IPS DF 6.9 (cell line): ENCODE measurements around the gene ASCL5.

ENCODE experiments used
- DNase-seq: peaks from one replicate; pipeline ENCODE4 v3.0.0-alpha.2; 2013; ENCODE audit warnings: low read depth, low spot score
- H3K27ac ChIP-seq: one replicate; pipeline ENCODE4 v1.5.1; 2013; ENCODE audit warnings: low read length, control low read depth
- H3K27me3 ChIP-seq: 2 replicates; pipeline ENCODE4 v1.6.1; 2013; ENCODE audit warnings: mild to moderate bottlenecking, low read length; ENCODE audit not compliant: control insufficient read depth, insufficient read depth
- H3K36me3 ChIP-seq: 2 replicates; pipeline ENCODE4 v1.6.1; 2013; ENCODE audit warnings: low read length; ENCODE audit not compliant: control insufficient read depth, insufficient read depth
- H3K4me1 ChIP-seq: 2 replicates; pipeline ENCODE4 v1.6.1; 2013; ENCODE audit warnings: low read length; ENCODE audit not compliant: control insufficient read depth, insufficient read depth
- H3K4me3 ChIP-seq: 2 replicates; pipeline ENCODE4 v1.5.1; 2013; ENCODE audit warnings: mild to moderate bottlenecking, low read length
- H3K9me3 ChIP-seq: 2 replicates; pipeline ENCODE4 v1.6.1; 2013; ENCODE audit warnings: low read length, inconsistent platforms; ENCODE audit not compliant: control insufficient read depth, insufficient read depth
- WGBS: extraction: QIAGEN DNeasy Blood & Tissue Kit; methylation state at CpG from one replicate; pipeline ENCODE4 v1.1.7; 2013; ENCODE audit warnings: mixed read lengths, missing lambda C conversion rate; ENCODE audit not compliant: insufficient read length, insufficient coverage; 5-methylcytosine and 5-hydroxymethylcytosine counted together

The ASCL5 gene

GRCh38 chr1:201110138-201110537 is 16.8 kb downstream of the ASCL5 start:
- H3K36me3 ChIP-seq: no peaks in the 10 kb centered on the region
- no peaks in the 10 kb centered on the region for H3K9me3 ChIP-seq
- no peak overlapping the region for H3K27ac ChIP-seq
- no peak overlapping the region for H3K4me3 ChIP-seq
- no peak for DNase-seq
- WGBS: no CpG with 5 or more reads among the region's 10 CpGs
- peaks cover 2% of the 10 kb centered on the region; the same call in 1 of the 2 replicates for H3K27me3 ChIP-seq
- peaks cover 2% of the 10 kb centered on the region; the same call in 1 of the 2 replicates for H3K4me1 ChIP-seq

- H3K9me3 ChIP-seq: no peaks in the 10 kb centered on the region
- H3K4me3 ChIP-seq: no peak overlapping the region
- H3K36me3 ChIP-seq: no peaks in the 10 kb centered on the region
- H3K4me1 ChIP-seq: peaks cover 2% of the 10 kb centered on the region; the same call in 1 of the 2 replicates
- H3K27me3 ChIP-seq: no peaks in the 10 kb centered on the region
- no peak overlapping the region for H3K27ac ChIP-seq
- no CpG with 5 or more reads among the region's 1 CpG for WGBS
- DNase-seq: no peak
These were observed 17.3 kb downstream of the ASCL5 start for GRCh38 chr1:201109651-201110050.

- peaks cover 2% of the 10 kb centered on the region; the same call in 1 of the 2 replicates for H3K4me1 ChIP-seq
- no peak overlapping the region for H3K27ac ChIP-seq
- no peaks in the 10 kb centered on the region for H3K36me3 ChIP-seq
- H3K4me3 ChIP-seq: no peak overlapping the region
- no peaks in the 10 kb centered on the region for H3K9me3 ChIP-seq
- no peaks in the 10 kb centered on the region for H3K27me3 ChIP-seq
- DNase-seq: no peak
- no CpG with 5 or more reads among the region's 1 CpG for WGBS
These were observed 18.4 kb downstream of the ASCL5 start for GRCh38 chr1:201108614-201109013.

GRCh38 chr1:201105688-201106087 is 21.3 kb downstream of the ASCL5 start:
- no peak overlapping the region for H3K27ac ChIP-seq
- H3K9me3 ChIP-seq: no peaks in the 10 kb centered on the region
- H3K27me3 ChIP-seq: no peaks in the 10 kb centered on the region
- H3K36me3 ChIP-seq: no peaks in the 10 kb centered on the region
- peaks cover 2% of the 10 kb centered on the region; the same call in 1 of the 2 replicates for H3K4me1 ChIP-seq
- WGBS: no CpG with 5 or more reads among the region's 5 CpGs
- H3K4me3 ChIP-seq: no peak overlapping the region
- no peak for DNase-seq

- H3K36me3 ChIP-seq: no peaks in the 10 kb centered on the region
- no CpG with 5 or more reads among the region's 1 CpG for WGBS
- H3K4me3 ChIP-seq: no peak overlapping the region
- no peak for DNase-seq
- H3K9me3 ChIP-seq: no peaks in the 10 kb centered on the region
- no peak overlapping the region for H3K27ac ChIP-seq
- peaks cover 3% of the 10 kb centered on the region; the same call in 1 of the 2 replicates for H3K4me1 ChIP-seq
- no peaks in the 10 kb centered on the region for H3K27me3 ChIP-seq
These were observed 22.8 kb downstream of the ASCL5 start for GRCh38 chr1:201104141-201104540.

- no CpG with 5 or more reads among the region's 9 CpGs for WGBS
- Histone ChIP-seq H3K4me3 (no peak overlapping the region), H3K4me1 (peaks cover 3% of the 10 kb centered on the region; the same call in 1 of the 2 replicates), H3K36me3 (no peaks in the 10 kb centered on the region), H3K27me3 (no peaks in the 10 kb centered on the region), H3K9me3 (no peaks in the 10 kb centered on the region), H3K27ac (no peak overlapping the region)
- no peak for DNase-seq
These were observed 23.3 kb downstream of the ASCL5 start for GRCh38 chr1:201103666-201104065.

GRCh38 chr1:201100169-201100930 is 26.6 kb downstream of the ASCL5 start:
- Histone ChIP-seq H3K4me1 (peaks cover 3% of the 10 kb centered on the region; the same call in 1 of the 2 replicates), H3K36me3 (no peaks in the 10 kb centered on the region), H3K4me3 (no peak overlapping the region), H3K9me3 (no peaks in the 10 kb centered on the region), H3K27ac (no peak overlapping the region), H3K27me3 (no peaks in the 10 kb centered on the region)
- DNase-seq: no peak
- WGBS: no CpG with 5 or more reads among the region's 12 CpGs

- WGBS: no CpG with 5 or more reads among the region's 5 CpGs
- DNase-seq: no peak
These were observed 27.8 kb downstream of the ASCL5 start for GRCh38 chr1:201098992-201099677.

GRCh38 chr1:201096977-201097856 is 29.8 kb downstream of the ASCL5 start:
- Histone ChIP-seq H3K27me3 (no peaks in the 10 kb centered on the region), H3K4me1 (peaks cover 3% of the 10 kb centered on the region; the same call in 1 of the 2 replicates), H3K36me3 (no peaks in the 10 kb centered on the region), H3K27ac (no peak overlapping the region), H3K9me3 (no peaks in the 10 kb centered on the region), H3K4me3 (no peak overlapping the region)
- DNase-seq: no peak
- WGBS: no CpG with 5 or more reads among the region's 17 CpGs

More at GRCh38 chr1:201098992-201099677, 27.8 kb downstream of the ASCL5 start:
- no peak overlapping the region for H3K27ac ChIP-seq
- no peaks in the 10 kb centered on the region for H3K36me3 ChIP-seq
- no peaks in the 10 kb centered on the region for H3K27me3 ChIP-seq
- no peaks in the 10 kb centered on the region for H3K9me3 ChIP-seq
- no peak overlapping the region for H3K4me3 ChIP-seq
- H3K4me1 ChIP-seq: peaks cover 3% of the 10 kb centered on the region; the same call in 1 of the 2 replicates

GRCh38 chr1:201096041-201096461 is 30.9 kb downstream of the ASCL5 start:
- Histone ChIP-seq H3K27me3 (no peaks in the 10 kb centered on the region), H3K27ac (no peak overlapping the region), H3K36me3 (no peaks in the 10 kb centered on the region), H3K9me3 (no peaks in the 10 kb centered on the region), H3K4me3 (no peak overlapping the region), H3K4me1 (peaks cover 3% of the 10 kb centered on the region; the same call in 1 of the 2 replicates)
- DNase-seq: no peak
- WGBS: no CpG with 5 or more reads among the region's 5 CpGs
